GM21381 (cell line): ENCODE results near the gene RFX8.
"Not testable (repeated sequence)": the region's sequence is repeated elsewhere in the genome, so short reads cannot be mapped to it uniquely, and the experiment has no call there.

Source experiments
- ATAC-seq: cut with Tn5 transposase; IDR thresholded peaks from one replicate; pipeline ENCODE4 v1.9.1; 2021; ENCODE audit warnings: mild to moderate bottlenecking, moderate library complexity; ENCODE audit not compliant: unreplicated experiment

RFX8 gene

GRCh38 chr2:101442667-101443061 is 32.2 kb downstream of the RFX8 start:
- ATAC-seq = no peak

- no peak for ATAC-seq
Measured at GRCh38 chr2:101442042-101442666, 32.8 kb downstream of the RFX8 start.

GRCh38 chr2:101440127-101440738 is 34.7 kb downstream of the RFX8 start:
- ATAC-seq = no peak

GRCh38 chr2:101439716-101440115 is 35.2 kb downstream of the RFX8 start:
- ATAC-seq = no peak

GRCh38 chr2:101438555-101438954 is 36.4 kb downstream of the RFX8 start:
- ATAC-seq = not testable (repeated sequence)

GRCh38 chr2:101435001-101435862 is 39.7 kb downstream of the RFX8 start:
- no peak for ATAC-seq

GRCh38 chr2:101433465-101433864 is 41.4 kb downstream of the RFX8 start:
- ATAC-seq = no peak

GRCh38 chr2:101432411-101433181 is 42.3 kb downstream of the RFX8 start:
- ATAC-seq = no peak

- no peak for ATAC-seq
Measured at GRCh38 chr2:101431486-101431885, 43.4 kb downstream of the RFX8 start.

GRCh38 chr2:101430156-101430555 is 44.8 kb downstream of the RFX8 start:
- no peak for ATAC-seq

GRCh38 chr2:101429453-101429852 is 45.5 kb downstream of the RFX8 start:
- no peak for ATAC-seq

- no peak for ATAC-seq
Measured at GRCh38 chr2:101428422-101429176, 46.3 kb downstream of the RFX8 start.

- no peak for ATAC-seq
Measured at GRCh38 chr2:101427743-101428142, 47.2 kb downstream of the RFX8 start.

- ATAC-seq = no peak
Measured at GRCh38 chr2:101427240-101427639, 47.7 kb downstream of the RFX8 start.

GRCh38 chr2:101426822-101427221 is 48.1 kb downstream of the RFX8 start:
- no peak for ATAC-seq

GRCh38 chr2:101420623-101421022 is 54.3 kb downstream of the RFX8 start:
- ATAC-seq = no peak

- no peak for ATAC-seq
Measured at GRCh38 chr2:101419096-101419663, 55.7 kb downstream of the RFX8 start.

- ATAC-seq = no peak
Measured at GRCh38 chr2:101418460-101419095, 56.3 kb downstream of the RFX8 start.

- ATAC-seq = no peak
Measured at GRCh38 chr2:101416609-101417008, 58.3 kb downstream of the RFX8 start.

- no peak for ATAC-seq
Measured at GRCh38 chr2:101415884-101416283, 59.0 kb downstream of the RFX8 start.
